GM19395 (cell line): ENCODE data around the gene STAG2.
"Not testable (repeated sequence)": the region's sequence is repeated elsewhere in the genome, so short reads cannot be mapped to it uniquely, and the experiment has no call there.

Source experiments
- ATAC-seq: cut with Tn5 transposase; IDR thresholded peaks from one replicate; pipeline ENCODE4 v1.9.1; 2021; ENCODE audit warnings: mild to moderate bottlenecking, moderate library complexity; ENCODE audit not compliant: unreplicated experiment

Gene STAG2

DNA sequence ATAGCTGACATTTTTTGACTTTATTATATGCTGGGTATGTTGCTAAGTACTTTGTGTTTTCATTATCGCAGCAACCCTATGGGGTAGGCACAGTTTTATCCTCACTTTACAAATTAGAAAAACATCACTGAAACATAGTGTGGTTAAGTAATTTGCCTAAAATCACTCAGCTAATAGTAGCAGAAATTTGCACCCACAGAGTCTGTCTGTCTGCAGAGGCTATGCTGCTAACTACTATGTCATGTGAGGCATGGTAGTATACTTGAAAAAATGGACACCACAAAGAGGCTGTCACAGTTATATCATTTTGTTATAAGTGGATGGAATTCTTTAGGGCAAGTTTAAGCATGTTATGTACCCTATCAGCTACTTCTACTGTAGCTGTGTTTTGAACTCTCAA is 69.0 kb downstream of the STAG2 start:
- peak; percentile 81 for ATAC-seq

DNA sequence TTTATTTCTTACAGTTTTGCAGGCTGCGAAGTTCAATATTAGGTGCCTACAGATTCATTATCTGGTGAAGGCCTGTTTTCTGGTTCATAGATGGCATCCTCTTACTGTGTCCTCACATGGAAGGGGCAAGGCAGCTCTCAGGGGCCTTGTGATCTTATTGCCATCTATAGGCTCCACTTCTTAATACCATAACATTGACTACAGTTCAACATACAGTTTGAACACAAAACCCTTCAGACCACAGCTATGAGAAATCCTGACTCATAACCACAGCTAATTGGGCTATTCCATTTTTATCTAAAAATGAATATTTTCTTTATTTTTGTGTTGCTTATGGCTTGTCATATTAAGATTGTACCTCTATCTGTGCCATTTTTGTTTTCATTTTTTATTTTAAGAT is 72.3 kb downstream of the STAG2 start:
- no peak for ATAC-seq

DNA sequence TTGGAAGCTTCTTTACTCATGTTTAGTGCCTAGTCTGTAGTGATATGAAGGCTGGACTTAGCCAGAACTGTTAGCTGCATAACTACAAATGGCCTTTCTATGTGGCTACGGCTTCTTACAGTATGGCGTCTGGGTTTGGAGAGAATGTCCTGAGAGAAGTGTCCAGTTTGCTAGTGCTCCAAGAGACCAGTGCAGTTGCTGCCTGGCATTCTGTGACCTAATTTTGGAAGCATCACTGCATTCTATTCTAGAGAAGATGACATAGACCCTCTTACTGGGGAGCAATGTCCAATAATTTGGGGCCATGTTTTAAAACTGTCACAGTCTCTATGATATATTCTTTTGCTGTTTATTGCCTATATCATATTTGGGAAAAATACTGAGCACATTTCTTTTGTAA is 74.2 kb downstream of the STAG2 start:
- ATAC-seq = no peak

DNA sequence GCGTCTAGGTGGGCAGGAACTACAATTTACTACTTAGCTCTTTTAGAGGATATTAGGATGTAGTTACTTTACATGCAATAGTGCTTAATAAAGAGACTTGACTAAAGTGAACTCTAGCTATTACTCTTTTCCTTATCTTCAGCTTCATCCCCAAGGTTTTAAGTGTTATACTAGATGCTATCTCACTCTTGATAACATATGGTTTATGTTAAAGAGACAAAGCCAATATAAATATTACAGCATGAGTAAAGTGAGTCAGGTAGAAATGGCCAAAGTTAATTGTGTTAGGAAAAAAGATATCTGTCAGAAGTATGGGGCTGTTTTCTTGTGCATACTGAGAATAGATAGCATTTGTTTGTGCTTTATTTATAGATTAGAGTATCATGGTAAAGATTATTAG is 80.5 kb downstream of the STAG2 start:
- no peak for ATAC-seq

DNA sequence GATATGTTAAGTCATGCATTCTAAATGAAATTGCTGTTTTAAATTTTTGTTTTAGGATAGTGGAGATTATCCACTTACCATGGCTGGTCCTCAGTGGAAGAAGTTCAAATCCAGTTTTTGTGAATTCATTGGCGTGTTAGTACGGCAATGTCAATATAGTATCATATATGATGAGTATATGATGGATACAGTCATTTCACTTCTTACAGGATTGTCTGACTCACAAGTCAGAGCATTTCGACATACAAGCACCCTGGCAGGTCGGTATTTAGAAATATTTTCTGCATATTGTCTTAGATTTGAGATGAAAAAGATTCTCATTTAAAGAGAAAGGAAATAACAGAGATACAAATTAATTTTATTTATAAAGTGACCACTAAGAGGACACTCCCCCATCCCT is 83.6 kb downstream of the STAG2 start:
- no peak for ATAC-seq

DNA sequence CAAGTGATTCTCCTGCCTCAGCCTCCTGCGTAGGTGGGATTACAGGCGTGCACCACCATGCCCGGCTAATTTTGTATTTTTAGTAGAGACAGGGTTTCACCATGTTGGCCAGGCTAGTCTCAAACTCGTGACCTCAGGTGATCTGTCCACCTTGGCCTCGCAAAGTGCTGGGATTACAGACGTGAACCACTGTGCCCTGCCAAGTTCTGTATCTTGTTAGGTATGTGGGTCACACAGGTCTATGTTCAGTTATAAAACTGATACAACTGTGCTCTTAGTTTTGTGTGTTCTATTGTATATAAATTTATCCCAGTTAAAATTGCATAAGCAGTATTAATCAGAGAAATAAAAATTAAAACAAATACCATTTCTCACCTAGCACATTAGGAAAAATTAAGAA is 122.9 kb downstream of the STAG2 start:
- ATAC-seq = not testable (repeated sequence)

DNA sequence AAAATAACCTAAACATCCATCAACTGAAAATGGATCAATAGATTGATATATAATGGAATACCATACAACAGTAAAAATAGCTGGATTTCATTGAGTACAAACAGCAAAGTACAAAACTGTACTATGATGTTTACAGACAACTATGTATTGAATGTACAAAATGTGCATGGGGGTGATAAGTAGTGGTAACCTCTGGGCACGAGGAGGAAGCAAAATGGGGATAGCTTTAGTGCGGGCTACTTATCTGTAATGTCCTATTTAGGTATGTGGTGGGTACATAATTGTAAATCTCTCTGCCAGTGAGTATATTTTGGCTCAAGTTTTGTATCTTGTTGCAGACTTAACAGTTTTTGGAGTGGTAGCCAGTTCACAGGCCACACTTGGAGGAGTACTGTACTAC is 123.6 kb downstream of the STAG2 start:
- ATAC-seq = no peak

DNA sequence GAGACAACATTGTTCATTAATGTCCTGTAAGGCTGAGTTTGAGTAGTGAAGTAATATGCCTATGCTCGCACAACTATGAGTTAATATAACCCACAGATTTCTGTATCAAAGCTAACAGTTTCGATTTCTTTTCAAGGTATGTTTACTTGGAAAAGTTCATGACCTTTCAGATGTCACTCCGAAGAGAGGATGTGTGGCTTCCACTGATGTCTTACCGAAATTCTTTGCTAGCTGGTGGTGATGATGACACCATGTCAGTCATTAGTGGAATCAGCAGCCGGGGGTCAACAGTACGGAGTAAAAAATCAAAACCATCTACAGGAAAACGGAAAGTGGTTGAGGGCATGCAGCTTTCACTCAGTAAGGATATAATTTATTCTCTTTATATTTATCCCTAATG is 124.9 kb downstream of the STAG2 start:
- no peak for ATAC-seq

DNA sequence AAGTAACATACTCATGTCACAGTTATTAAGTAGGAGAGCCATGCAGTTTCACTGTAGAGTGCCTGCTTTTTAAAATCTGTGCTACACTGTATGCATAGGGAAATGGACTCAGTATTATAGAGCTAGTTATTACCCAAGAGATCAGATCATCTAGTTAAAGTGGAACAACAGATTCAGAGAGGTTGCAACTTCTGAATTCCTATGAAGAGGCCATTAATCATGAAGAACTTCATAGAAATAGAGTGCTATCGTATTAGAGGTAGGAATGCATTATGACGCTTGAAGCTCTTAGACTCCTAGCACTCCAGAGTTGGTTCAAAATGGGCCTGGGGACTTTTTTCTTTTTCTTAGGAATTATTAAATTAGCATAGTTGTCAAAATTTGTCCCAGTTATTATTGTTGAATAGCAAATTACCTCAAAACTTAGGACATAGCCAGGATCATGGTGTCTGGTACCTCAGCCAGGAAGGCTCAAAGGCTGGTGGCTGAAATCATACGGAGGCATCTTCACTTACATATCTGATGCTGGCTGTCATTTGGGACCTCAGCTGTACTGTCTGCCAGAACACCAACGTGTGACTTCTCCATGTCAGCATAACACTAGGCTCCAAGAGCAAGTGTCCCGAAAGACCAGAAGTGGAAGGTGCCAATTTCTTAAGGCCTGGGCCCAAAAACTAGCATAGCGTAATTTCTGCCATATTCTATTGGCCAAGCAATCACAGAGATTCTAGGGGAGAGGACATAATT is 125.7 kb downstream of the STAG2 start:
- no peak for ATAC-seq

DNA sequence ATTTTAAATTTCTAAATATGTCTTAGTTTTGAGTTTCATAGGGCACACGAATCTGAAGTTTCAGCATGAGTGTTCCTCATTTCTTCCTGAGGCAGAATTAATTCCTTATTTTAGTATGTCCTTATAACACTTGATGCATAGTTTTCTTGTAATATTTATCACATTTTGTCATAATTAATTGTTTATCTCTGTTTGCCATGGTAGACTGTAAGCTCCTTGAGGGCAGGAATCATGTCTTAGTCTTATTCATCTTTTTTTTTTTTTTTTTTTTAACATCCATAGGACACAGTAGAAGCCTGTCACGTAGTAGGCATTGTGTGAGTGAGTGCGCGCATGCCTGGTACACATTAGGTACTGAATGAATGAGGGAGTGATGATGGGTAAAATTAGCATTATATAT is 131.7 kb downstream of the STAG2 start:
- no peak for ATAC-seq

DNA sequence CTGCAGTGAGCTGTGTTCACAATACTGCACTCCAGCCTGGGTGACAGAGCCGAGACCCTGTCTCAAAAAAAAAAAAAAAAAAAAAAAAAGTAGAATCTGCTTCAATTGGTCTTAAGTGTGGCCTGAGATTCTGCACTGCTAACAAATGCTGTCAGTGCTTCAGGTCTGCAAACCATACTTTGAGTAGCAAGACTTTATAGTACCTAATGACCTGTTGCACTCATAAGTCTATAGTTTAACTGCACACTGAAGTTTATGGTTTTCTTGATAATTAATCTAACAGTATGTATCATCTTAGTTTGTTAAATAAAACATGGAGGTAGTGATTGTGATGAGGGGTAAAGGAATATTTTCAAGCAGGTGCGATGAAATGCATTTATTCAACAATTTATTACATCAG is 135.6 kb downstream of the STAG2 start:
- no peak for ATAC-seq

DNA sequence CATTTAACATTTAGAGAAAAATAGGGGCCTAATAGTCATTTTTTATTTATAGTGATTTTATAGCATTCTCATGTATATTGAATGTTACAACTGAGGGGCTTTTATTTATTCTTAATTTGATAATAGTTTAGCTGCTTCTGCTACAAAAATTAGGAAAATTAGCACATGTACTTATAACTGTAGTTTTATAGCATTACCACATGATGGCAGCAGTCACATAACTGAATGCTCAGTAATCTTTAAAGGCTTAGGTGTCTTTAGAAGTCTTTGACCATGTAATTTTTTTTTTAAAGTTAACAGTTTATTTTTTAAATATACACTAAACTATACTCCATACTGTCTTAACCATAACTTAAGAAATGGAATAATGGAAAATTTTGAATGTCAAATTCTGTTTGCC is 136.6 kb downstream of the STAG2 start:
- ATAC-seq = no peak

DNA sequence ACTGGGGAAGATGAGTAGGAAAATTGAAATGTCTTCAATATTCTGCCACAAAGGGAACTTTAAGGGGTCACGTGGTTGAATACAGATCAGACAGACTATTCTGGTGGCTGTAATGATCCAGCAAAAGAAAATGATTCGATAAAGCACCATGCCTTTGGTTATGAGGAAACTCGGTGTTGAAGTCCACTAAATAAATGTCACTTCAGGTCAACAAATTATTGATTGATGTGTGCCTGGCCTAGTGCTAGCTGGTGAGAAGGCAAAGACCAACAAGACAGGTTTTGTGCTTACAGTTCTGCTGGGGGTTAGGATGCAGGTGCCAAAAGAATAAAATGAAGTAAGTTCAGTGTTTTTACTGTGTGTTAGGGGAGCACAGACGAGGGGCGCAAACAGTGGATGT is 142.5 kb downstream of the STAG2 start:
- ATAC-seq = no peak

DNA sequence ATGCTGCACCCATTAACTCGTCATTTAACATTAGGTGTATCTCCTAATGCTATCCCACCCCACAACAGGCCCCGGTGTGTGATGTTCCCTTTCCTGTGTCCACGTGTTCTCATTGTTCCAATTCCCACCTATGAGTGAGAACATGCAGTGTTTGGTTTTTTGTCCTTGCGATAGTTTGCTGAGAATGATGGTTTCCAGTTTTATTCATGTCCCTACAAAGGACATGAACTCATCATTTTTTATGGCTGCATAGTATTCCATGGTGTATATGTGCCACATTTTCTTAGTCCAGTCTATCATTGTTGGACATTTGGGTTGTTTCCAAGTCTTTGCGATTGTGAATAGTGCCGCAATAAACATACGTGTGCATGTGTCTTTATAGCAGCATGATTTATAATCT is 143.0 kb downstream of the STAG2 start:
- ATAC-seq = not testable (repeated sequence)

DNA sequence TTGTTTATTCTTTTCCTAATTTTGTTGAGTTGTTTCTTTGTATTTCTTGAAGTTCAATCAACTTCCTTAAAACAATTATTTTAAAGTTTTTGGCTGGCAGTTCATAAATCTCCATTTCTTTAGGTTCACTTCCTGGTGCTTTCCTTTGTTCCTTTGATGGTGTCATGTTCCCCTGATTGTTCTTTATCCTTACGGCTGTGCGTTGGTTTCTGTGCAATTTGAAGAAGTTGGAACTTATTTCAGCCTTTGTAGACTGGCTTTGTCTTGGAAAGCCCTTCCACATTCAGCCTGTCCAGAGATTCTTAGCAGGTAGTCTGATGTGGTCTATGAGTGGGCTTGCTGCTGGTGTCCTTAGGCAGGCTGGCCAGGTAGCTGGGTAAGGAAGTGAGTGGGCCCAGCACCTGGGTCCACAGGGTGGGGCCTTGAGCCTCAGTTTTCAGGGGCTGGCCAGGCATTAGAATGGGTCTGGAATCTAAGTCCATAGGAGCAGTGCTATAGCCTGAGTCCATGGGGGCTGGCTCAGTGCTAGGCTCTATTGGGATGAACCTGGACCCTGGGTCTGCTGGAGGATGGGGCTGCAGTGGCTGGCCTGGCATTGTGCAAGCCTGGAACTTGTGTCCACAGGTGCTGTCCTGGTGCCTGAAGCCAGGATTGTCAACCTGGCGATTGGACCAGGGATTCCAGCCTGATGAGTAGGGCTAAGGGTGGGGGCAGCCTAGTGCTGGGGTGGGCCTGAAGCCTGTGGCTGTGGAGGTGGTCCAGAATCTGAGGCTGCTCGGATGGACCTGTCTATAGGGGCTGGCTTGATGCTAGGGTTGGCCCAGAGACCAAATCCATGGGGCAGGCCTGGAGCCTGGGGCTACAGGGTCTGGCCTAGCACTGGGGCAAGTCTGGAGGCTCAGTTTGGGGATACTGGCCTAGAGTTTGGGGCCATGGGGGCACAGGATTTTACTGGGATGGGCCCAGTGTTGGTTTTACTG is 152.4 kb downstream of the STAG2 start:
- no peak for ATAC-seq

DNA sequence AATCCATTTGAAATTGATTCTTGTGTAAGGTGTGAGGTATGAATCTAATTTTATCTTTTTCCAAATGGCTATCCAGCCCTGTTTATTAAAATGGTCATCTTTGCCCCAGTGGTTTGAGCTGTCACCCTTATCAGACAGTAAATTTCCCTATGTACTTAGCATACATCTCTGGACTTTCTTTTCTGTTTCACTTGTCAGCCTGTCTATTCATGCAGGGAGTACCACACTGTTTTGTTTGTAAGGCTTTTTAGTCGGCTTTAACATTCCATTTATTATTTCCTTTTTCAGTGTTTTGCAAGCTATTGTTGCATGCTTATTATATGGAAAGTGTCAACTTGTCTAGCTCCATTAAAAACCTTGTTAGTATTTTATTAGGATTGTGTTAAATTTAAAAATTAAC is 155.8 kb downstream of the STAG2 start:
- no peak for ATAC-seq

DNA sequence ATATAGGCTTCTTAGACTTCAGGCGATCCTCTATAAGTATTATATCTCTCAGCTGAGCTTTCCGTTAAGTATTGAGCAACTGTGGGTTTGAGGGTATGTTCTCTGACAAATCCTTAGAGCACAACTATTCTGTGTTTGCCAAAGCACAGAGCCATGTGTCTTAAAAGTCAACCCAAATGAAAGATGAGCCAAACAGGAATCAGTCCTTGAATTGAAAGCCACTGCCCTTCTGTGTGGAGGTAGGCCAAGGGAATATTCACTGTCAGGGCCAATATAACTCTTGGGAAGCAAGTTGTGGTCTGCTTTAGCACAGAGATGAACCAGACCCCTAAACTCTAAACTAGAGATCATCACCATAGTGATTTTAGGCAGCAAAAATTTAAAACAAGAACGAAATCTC is 164.0 kb downstream of the STAG2 start:
- no peak for ATAC-seq

DNA sequence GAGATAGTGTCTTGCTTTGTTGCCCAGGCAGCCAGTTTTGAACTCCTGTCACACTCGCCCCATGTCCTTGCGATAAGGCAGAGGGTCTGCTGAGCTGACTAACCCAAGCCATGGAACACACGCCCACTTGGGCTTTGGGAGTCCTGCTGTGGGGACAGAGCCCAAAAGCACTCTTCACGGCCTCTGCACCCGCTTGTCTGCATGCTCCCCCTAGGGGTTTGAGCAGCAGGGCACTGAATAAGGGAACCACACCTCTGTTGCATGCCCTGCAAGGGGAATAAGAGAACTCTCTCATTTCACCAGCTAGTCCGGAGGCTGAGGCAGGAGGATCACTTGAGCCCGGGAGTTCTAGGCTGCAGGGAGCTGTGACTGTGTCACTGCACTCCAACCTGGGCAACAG is 166.0 kb downstream of the STAG2 start:
- ATAC-seq = no peak

DNA sequence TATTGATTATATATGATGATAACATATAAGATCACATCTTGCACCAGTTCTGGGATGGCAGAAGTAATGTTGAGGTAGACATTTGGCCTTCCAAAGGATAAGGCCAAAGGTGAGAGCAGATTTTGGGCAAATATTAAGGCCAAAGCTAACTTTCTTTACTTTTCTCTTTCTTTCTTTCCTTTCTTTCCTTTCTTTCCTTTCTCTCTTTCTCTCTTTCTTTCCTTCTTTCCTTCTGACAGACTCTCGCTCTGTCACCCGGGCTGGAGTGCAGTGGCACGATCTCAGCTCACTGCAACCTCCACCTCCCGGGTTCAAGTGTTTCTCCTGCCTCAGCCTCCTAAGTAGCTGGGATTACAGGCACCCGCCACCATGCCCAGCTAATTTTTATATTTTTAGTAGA is 170.9 kb downstream of the STAG2 start:
- not testable (repeated sequence) for ATAC-seq

DNA sequence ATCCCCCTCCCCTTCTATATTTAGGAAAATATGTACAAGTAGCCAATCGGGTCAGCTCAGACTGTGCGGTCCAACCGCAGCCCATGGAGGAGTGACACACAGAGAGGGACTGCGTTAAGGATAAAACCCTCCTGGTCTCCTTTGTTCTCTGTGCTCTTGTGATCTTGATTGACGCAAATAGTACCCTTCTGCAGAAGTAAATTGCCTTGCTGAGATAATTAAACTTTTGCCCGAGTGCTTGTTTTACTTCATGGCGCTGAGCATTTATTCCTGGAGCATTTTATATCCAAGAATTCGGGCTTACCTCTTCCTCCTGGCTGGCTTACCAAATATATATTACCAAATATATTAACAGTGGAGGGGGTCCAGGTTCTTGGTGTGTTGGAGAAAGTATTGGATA is 184.2 kb downstream of the STAG2 start:
- no peak for ATAC-seq

DNA sequence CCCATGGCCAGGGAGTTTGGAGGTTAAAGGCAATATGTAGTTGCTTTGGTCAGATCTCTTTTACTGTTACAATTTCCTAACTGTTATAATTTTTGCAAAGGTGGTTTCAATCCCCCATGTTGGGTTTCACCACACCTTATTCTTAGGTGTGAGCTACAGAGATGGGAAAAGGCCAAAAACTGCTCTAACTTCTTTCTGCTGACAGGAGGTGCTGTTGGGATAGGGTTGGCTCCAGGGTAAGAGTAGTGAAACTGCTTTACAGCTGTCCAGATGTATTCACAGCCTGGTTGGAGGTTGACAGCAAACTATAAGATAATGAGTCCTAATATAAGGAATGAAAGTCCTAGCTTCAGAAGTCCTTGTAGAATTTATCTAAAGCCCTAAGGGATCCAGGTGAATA is 189.7 kb downstream of the STAG2 start:
- ATAC-seq = no peak
